Dendritic cell treated with granulocyte-macrophage colony-stimulating factor and Interleukin-4, amounts not matched to agents 40 ng/mL and 50 ng/mL, for 4 days (primary cell): ENCODE results near the gene FBXO24.
"Not testable (repeated sequence)": the region's sequence is repeated elsewhere in the genome, so short reads cannot be mapped to it uniquely, and the experiment has no call there.

ENCODE experiments used
- H3K27ac Mint-ChIP-seq: one replicate; pipeline ENCODE4 v1.8.0; 2022; ENCODE audit warnings: mild to moderate bottlenecking, mixed read lengths
- H3K27me3 Mint-ChIP-seq: one replicate; pipeline ENCODE4 v1.8.0; 2022; ENCODE audit warnings: mild to moderate bottlenecking, mixed read lengths
- H3K36me3 Mint-ChIP-seq: one replicate; pipeline ENCODE4 v1.8.0; 2022; ENCODE audit warnings: low read depth, mixed read lengths
- H3K4me1 Mint-ChIP-seq: one replicate; pipeline ENCODE4 v1.8.0; 2022; ENCODE audit warnings: low read depth, mixed read lengths
- H3K4me3 Mint-ChIP-seq: one replicate; pipeline ENCODE4 v1.8.0; 2022; ENCODE audit warnings: mild to moderate bottlenecking, moderate library complexity, mixed read lengths
- H3K9me3 Mint-ChIP-seq: one replicate; pipeline ENCODE4 v1.8.0; 2022; ENCODE audit warnings: mixed read lengths
- intact Hi-C: fragments of 100-400 bp; cut with micrococcal nuclease; formaldehyde crosslinking; loops from one replicate; pipeline ENCODE4 v1.15.0; 2022

Gene FBXO24

GRCh38 chr7:100563809-100564400 lies 22.2 kb upstream of the FBXO24 start:
- Mint-ChIP-seq H3K27ac (no peak overlapping the region), H3K9me3 (no peaks in the 10 kb centered on the region)
- intact Hi-C loops: loop anchor here (1.0 to 5.0 kb wide), 3 partner anchors 24 to 161 kb away; partner anchors contain the start of gene GIGYF1

DNA sequence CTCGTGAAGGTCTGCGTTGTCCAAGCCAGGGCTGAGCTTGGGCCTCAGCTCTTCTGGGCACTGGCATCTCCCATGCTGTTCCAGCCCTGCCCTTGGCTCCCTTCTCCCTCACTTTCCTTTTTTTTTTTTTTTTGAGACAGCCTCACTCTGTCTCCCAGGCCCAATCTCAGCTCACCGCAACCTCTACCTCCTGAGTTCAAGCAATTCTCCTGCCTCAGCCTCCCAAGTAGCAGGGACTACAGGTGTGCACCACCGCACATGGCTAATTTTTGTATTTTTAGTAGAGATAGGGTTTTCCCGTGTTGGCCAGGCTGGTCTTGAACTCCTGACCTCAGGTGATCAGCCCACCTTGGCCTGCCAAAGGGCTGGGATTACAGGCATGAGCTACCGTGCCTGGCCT lies 21.7 kb upstream of the FBXO24 start:
- H3K4me1 Mint-ChIP-seq: peaks cover 18% of the 10 kb centered on the region
- peaks cover 12% of the 10 kb centered on the region for H3K27me3 Mint-ChIP-seq
- not testable (repeated sequence) for H3K4me3 Mint-ChIP-seq, H3K9me3 Mint-ChIP-seq, H3K27ac Mint-ChIP-seq
- H3K36me3 Mint-ChIP-seq: peaks cover 72% of the 10 kb centered on the region
- intact Hi-C loops: loop anchor here (1.0 to 5.0 kb wide), 3 partner anchors 24 to 160 kb away; partner anchors contain the start of gene GIGYF1

More at GRCh38 chr7:100563809-100564400, 22.2 kb upstream of the FBXO24 start:
- Mint-ChIP-seq H3K27me3 (peaks cover 7% of the 10 kb centered on the region), H3K36me3 (peaks cover 72% of the 10 kb centered on the region), H3K4me1 (peaks cover 13% of the 10 kb centered on the region), H3K4me3 (no peak overlapping the region)

- no peak overlapping the region for H3K27ac Mint-ChIP-seq
- H3K4me1 Mint-ChIP-seq: peaks cover 26% of the 10 kb centered on the region
These were observed 21.0 kb upstream of the FBXO24 start for GRCh38 chr7:100565133-100565571.

GRCh38 chr7:100566018-100566531 lies 20.1 kb upstream of the FBXO24 start:
- Mint-ChIP-seq H3K27me3 (peaks cover 27% of the 10 kb centered on the region), H3K9me3 (no peaks in the 10 kb centered on the region), H3K27ac (no peak overlapping the region), H3K36me3 (peaks cover 63% of the 10 kb centered on the region), H3K4me3 (no peak overlapping the region), H3K4me1 (peaks cover 34% of the 10 kb centered on the region)
- intact Hi-C loops: no loop called here

More at GRCh38 chr7:100565133-100565571, 21.0 kb upstream of the FBXO24 start:
- H3K36me3 Mint-ChIP-seq: peaks cover 72% of the 10 kb centered on the region
- H3K9me3 Mint-ChIP-seq: no peaks in the 10 kb centered on the region
- no peak overlapping the region for H3K4me3 Mint-ChIP-seq
- intact Hi-C loops: loop anchor here (2.0 kb wide), 1 partner anchor 160 kb away; no protein-coding TSS in a partner anchor
- peaks cover 20% of the 10 kb centered on the region for H3K27me3 Mint-ChIP-seq

GRCh38 chr7:100567031-100567730 lies 18.9 kb upstream of the FBXO24 start:
- intact Hi-C loops: no loop called here
- Mint-ChIP-seq H3K9me3 (no peaks in the 10 kb centered on the region), H3K27ac (no peak overlapping the region), H3K4me3 (no peak overlapping the region), H3K4me1 (peaks cover 45% of the 10 kb centered on the region), H3K27me3 (peaks cover 38% of the 10 kb centered on the region), H3K36me3 (peaks cover 52% of the 10 kb centered on the region)

DNA sequence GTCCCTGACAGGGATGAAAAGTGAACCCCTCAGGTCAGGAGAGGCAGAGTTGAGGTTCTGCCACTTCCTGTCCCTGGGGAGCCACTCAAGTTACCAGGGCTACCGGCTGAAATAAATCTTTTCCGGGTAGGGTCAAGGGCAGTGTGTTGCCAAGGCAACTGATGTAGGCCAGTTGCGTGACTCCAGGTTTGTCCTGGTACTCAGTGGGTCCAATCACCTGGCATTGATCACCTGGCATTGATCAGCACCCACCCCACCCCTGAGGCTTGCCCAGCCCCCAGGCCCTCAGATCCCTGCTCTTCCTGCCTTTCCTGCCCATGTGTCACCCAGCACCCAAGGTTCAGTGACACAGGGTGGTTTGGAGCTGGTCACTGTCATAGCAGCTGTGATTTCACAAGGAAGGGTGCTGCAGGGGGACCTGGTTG lies 18.4 kb upstream of the FBXO24 start:
- H3K36me3 Mint-ChIP-seq: peaks cover 46% of the 10 kb centered on the region
- H3K4me3 Mint-ChIP-seq: no peak overlapping the region
- no peak overlapping the region for H3K27ac Mint-ChIP-seq
- peaks cover 50% of the 10 kb centered on the region for H3K4me1 Mint-ChIP-seq
- intact Hi-C loops: no loop called here
- H3K9me3 Mint-ChIP-seq: no peaks in the 10 kb centered on the region
- H3K27me3 Mint-ChIP-seq: peaks cover 44% of the 10 kb centered on the region

- intact Hi-C loops: no loop called here
- Mint-ChIP-seq H3K27me3 (peaks cover 50% of the 10 kb centered on the region), H3K9me3 (no peaks in the 10 kb centered on the region), H3K4me1 (peaks cover 56% of the 10 kb centered on the region), H3K4me3 (no peak overlapping the region), H3K27ac (no peak overlapping the region), H3K36me3 (peaks cover 41% of the 10 kb centered on the region)
These were observed 17.8 kb upstream of the FBXO24 start for GRCh38 chr7:100568176-100568895.

DNA sequence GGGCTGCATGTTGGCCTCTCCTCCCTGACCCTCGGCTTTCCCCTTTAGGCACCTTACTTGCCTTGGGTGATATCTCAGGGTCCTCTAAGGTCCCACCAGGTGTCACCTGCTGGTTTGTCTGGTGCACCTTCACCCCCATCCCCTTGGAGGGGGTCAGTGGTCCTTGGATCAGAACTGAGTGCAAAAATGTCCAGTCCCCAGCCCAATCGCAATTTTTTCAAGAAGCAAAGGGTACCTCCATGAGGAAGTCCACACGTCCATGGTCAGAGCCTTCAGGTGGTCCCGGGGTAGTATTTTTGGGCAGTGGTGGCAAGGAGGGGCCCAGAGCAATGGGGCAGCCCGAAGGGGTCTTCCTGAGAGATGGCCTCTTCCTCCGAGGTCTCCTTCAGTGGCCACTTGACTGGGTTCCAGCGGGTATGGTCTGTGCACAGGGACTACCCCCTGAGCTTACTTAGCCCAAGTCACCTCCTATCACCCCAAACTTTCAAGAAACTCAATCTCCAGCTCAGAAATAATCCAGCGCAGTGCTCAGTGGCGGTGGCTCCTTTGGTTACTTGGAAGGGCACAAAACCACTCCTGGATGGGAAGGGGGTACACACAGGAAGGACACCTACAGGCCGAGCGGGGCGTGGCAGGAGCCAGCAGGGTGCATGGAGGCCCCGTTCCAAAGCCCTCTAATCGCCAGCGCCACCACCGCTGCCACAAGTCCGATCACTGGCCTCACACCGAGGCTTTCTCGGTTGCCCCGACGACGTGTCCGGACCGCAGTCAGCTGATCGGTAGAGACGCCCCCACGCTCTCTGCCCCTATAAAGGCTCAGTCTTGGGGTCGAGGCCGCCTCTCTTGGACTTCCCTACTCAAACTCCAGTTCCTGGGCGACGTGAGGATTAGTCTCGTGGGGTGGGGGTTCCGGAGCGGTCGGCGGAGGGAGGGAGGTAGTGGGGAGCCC lies 17.0 kb upstream of the FBXO24 start:
- peaks cover 54% of the 10 kb centered on the region for H3K27me3 Mint-ChIP-seq
- intact Hi-C loops: no loop called here
- H3K4me3 Mint-ChIP-seq: peak overlapping the region; percentile 59
- peaks cover 51% of the 10 kb centered on the region for H3K4me1 Mint-ChIP-seq
- no peaks in the 10 kb centered on the region for H3K9me3 Mint-ChIP-seq
- H3K27ac Mint-ChIP-seq: peak overlapping the region; percentile 11
- H3K36me3 Mint-ChIP-seq: peaks cover 32% of the 10 kb centered on the region

GRCh38 chr7:100570954-100571828 lies 14.9 kb upstream of the FBXO24 start:
- H3K4me1 Mint-ChIP-seq: peaks cover 61% of the 10 kb centered on the region

GRCh38 chr7:100571829-100572116 lies 14.4 kb upstream of the FBXO24 start:
- peaks cover 61% of the 10 kb centered on the region for H3K4me1 Mint-ChIP-seq
- peaks cover 61% of the 10 kb centered on the region for H3K27me3 Mint-ChIP-seq
- H3K36me3 Mint-ChIP-seq: peaks cover 6% of the 10 kb centered on the region
- H3K9me3 Mint-ChIP-seq: no peaks in the 10 kb centered on the region
- no peak overlapping the region for H3K4me3 Mint-ChIP-seq
- peak overlapping the region; percentile 30 for H3K27ac Mint-ChIP-seq
- intact Hi-C loops: no loop called here

More at GRCh38 chr7:100570954-100571828, 14.9 kb upstream of the FBXO24 start:
- no peaks in the 10 kb centered on the region for H3K9me3 Mint-ChIP-seq
- H3K4me3 Mint-ChIP-seq: no peak overlapping the region
- peaks cover 12% of the 10 kb centered on the region for H3K36me3 Mint-ChIP-seq
- H3K27ac Mint-ChIP-seq: no peak overlapping the region
- intact Hi-C loops: no loop called here
- peaks cover 61% of the 10 kb centered on the region for H3K27me3 Mint-ChIP-seq

GRCh38 chr7:100572281-100572948 lies 13.7 kb upstream of the FBXO24 start:
- intact Hi-C loops: no loop called here

More at GRCh38 chr7:100572281-100572948, 13.7 kb upstream of the FBXO24 start:
- no peaks in the 10 kb centered on the region for H3K9me3 Mint-ChIP-seq
- no peaks in the 10 kb centered on the region for H3K36me3 Mint-ChIP-seq
- H3K4me1 Mint-ChIP-seq: peaks cover 61% of the 10 kb centered on the region
- no peak overlapping the region for H3K4me3 Mint-ChIP-seq
- peak overlapping the region; percentile 30 for H3K27ac Mint-ChIP-seq
- H3K27me3 Mint-ChIP-seq: peaks cover 61% of the 10 kb centered on the region
